Esophagus muscularis mucosa (tissue), 4 donors: ENCODE results near the gene ESR2. TPM values are rescaled to one million over a fixed set of nuclear protein-coding genes. Genes with fewer than 3 reads are reported as not detected.

Experiments used
- DNase-seq: peaks from one replicate; pipeline ENCODE4 v3.0.0-alpha.2; 2017; ENCODE audit errors: extremely low spot score
- H3K27ac ChIP-seq, 4 donors: fragments of 200-600 bp; sonication (generic); replicated peaks in 1 of 4; 1 replicate in 3 of 4; 2 replicates in 1 of 4; pipeline ENCODE4 v1.5.1; 2016 to 2019; ENCODE audit warnings: mild to moderate bottlenecking in 1 of 4
- H3K27me3 ChIP-seq, 4 donors: fragments of 200-600 bp; sonication (generic); one replicate each; pipeline versions ENCODE4 v1.5.1 to v1.6.0; 2016 to 2019
- H3K36me3 ChIP-seq, 4 donors: fragments of 200-600 bp; sonication (generic); one replicate each; pipeline ENCODE4 v1.5.1; 2016 to 2019
- H3K4me1 ChIP-seq, 4 donors: fragments of 200-600 bp; sonication (generic); one replicate each; pipeline ENCODE4 v1.5.1; 2016 to 2019
- H3K4me3 ChIP-seq, 4 donors: fragments of 200-600 bp; sonication (generic); 1 replicate in 2 of 4; 2 replicates in 2 of 4; pipeline ENCODE4 v1.5.1; 2016 to 2019; ENCODE audit warnings: mild to moderate bottlenecking in 4 of 4, moderate library complexity in 1 of 4
- H3K9me3 ChIP-seq, 4 donors: fragments of 200-600 bp; sonication (generic); 1 replicate in 3 of 4; 2 replicates in 1 of 4; pipeline ENCODE4 v1.5.1; 2016 to 2019
- EP300 ChIP-seq: sonication (generic); formaldehyde crosslinking; IDR thresholded peaks from one replicate; pipeline ENCODE4 v1.6.1; 2017; ENCODE audit warnings: antibody characterized with exemption
- POLR2A ChIP-seq: fragments of 450-650 bp; IDR thresholded peaks from one replicate; pipeline ENCODE4 v1.6.1; 2017; ENCODE audit warnings: antibody characterized with exemption, moderate library complexity, mild to moderate bottlenecking, low read depth
- POLR2AphosphoS5 ChIP-seq, 2 donors: sonication (generic); formaldehyde crosslinking; IDR thresholded peaks; one replicate each; pipeline ENCODE4 v1.6.1; 2017; ENCODE audit warnings: antibody characterized with exemption in 2 of 2
- WGBS: methylation state at CpG from one replicate; pipeline ENCODE4 v1.1.5; 2018; 5-methylcytosine and 5-hydroxymethylcytosine counted together
- intact Hi-C: fragments of 100-400 bp; cut with DNase I; formaldehyde crosslinking; loops from one replicate; pipeline ENCODE4 v1.15.1; 2023
- total RNA-seq, 4 donors: library from RNA; depleted of rRNA; stranded (reverse); fragments of >200 nt; gene quantifications; one replicate each; pipeline versions ENCODE4 v1.1.0 to v1.2.1, GENCODE V29; 2016
- TF ChIP-seq, protein P1 (sequence below), 3 experiments: fragments of 200-600 bp in 2 of 3; fragments of 450-650 bp in 1 of 3; sonication (generic) in 2 of 3; IDR thresholded peaks; one replicate each; pipeline ENCODE4 v1.5.1; 2017 to 2019; ENCODE audit warnings: antibody characterized with exemption in 3 of 3, mild to moderate bottlenecking in 2 of 3, moderate library complexity in 1 of 3

Gene ESR2
- total RNA-seq, 4 donors from 2014 or later: 0.29 to 0.83 (median 0.42) TPM; not detected in 1

GRCh38 chr14:64200170-64200569 is 94.0 kb downstream of the ESR2 start:
- TF ChIP-seq, protein P1, sequence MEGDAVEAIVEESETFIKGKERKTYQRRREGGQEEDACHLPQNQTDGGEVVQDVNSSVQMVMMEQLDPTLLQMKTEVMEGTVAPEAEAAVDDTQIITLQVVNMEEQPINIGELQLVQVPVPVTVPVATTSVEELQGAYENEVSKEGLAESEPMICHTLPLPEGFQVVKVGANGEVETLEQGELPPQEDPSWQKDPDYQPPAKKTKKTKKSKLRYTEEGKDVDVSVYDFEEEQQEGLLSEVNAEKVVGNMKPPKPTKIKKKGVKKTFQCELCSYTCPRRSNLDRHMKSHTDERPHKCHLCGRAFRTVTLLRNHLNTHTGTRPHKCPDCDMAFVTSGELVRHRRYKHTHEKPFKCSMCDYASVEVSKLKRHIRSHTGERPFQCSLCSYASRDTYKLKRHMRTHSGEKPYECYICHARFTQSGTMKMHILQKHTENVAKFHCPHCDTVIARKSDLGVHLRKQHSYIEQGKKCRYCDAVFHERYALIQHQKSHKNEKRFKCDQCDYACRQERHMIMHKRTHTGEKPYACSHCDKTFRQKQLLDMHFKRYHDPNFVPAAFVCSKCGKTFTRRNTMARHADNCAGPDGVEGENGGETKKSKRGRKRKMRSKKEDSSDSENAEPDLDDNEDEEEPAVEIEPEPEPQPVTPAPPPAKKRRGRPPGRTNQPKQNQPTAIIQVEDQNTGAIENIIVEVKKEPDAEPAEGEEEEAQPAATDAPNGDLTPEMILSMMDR (IDR thresholded peaks at IDR 0.05): no peak
- no peak for TF ChIP-seq EP300
- TF ChIP-seq POLR2AphosphoS5 (IDR thresholded peaks at IDR 0.05): no peak
- TF ChIP-seq POLR2A: no peak
- WGBS: 81% methylated on average over 4 of the region's 4 CpGs
- H3K27me3 ChIP-seq: no peaks in the 10 kb centered on the region

GRCh38 chr14:64198486-64198885 is 95.7 kb downstream of the ESR2 start:
- Histone ChIP-seq H3K27me3 (no peaks in the 10 kb centered on the region), H3K4me3 (no peak overlapping the region), H3K27ac (no peak overlapping the region), H3K9me3 (no peaks in the 10 kb centered on the region), H3K36me3 (peaks cover 0 to 15% (median 4%) of the 10 kb centered on the region in 4 donors), H3K4me1 (peaks cover 13 to 27% (median 16%) of the 10 kb centered on the region in 4 donors)
- DNase-seq: no peak
- TF ChIP-seq POLR2A (no peak), EP300 (no peak), POLR2AphosphoS5 (IDR thresholded peaks at IDR 0.05) (no peak)
- TF ChIP-seq, protein P1 (IDR thresholded peaks at IDR 0.05): no peak
- intact Hi-C loops: no loop called here
- 96% methylated on average over 3 of the region's 3 CpGs for WGBS

More at GRCh38 chr14:64200170-64200569, 94.0 kb downstream of the ESR2 start:
- H3K4me3 ChIP-seq: no peak overlapping the region
- intact Hi-C loops: no loop called here
- peaks cover 11 to 27% (median 14%) of the 10 kb centered on the region in 4 donors for H3K4me1 ChIP-seq
- no peak for DNase-seq
- H3K9me3 ChIP-seq: no peaks in the 10 kb centered on the region
- peak overlapping the region in 1 of 4 donors; percentile 16 for H3K27ac ChIP-seq
- peaks cover 0 to 15% (median 5%) of the 10 kb centered on the region in 4 donors for H3K36me3 ChIP-seq

DNA sequence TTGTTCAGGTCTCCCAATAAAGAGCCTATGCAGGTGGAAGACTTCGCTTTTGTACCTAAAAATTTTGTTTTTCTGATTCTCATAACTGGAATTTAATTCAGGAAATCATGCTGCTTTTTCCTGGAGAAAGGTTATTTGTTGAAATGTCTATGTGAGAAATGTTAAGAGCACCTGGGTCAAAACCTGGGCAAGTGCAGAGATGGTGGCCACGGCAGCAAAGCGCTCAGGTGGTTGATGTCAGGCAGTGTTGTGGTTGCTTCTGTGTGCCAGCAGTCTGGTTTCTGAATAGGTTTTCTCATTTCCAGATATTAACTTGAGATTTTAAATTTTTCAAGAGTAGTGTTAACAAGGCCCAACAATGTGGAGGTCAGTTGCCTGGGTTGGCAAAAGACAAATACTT is 96.2 kb downstream of the ESR2 start:
- TF ChIP-seq POLR2A (no peak), POLR2AphosphoS5 (IDR thresholded peaks at IDR 0.05) (no peak), EP300 (no peak)
- TF ChIP-seq, protein P1 (IDR thresholded peaks at IDR 0.05): no peak
- Histone ChIP-seq H3K4me1 (peaks cover 13 to 27% (median 16%) of the 10 kb centered on the region in 4 donors), H3K27me3 (no peaks in the 10 kb centered on the region), H3K9me3 (no peaks in the 10 kb centered on the region), H3K27ac (no peak overlapping the region), H3K4me3 (no peak overlapping the region), H3K36me3 (peaks cover 0 to 11% (median under 1%) of the 10 kb centered on the region in 4 donors)
- intact Hi-C loops: no loop called here
- 100% methylated on average over 3 of the region's 3 CpGs for WGBS
- DNase-seq: no peak

GRCh38 chr14:64196814-64197411 is 97.3 kb downstream of the ESR2 start:
- H3K27ac ChIP-seq: peak overlapping the region in 2 of 4 donors; percentile 12 to 25
- H3K4me1 ChIP-seq: peaks cover 13 to 27% (median 16%) of the 10 kb centered on the region in 4 donors
- H3K4me3 ChIP-seq: peak overlapping the region; percentile 36 to 47 (median 42)
- H3K27me3 ChIP-seq: no peaks in the 10 kb centered on the region
- peaks cover 0 to 15% (median 0%) of the 10 kb centered on the region in 4 donors for H3K36me3 ChIP-seq
- no peak for TF ChIP-seq POLR2A
- TF ChIP-seq EP300: no peak
- TF ChIP-seq POLR2AphosphoS5 (IDR thresholded peaks at IDR 0.05): no peak
- no peak for DNase-seq
- H3K9me3 ChIP-seq: no peaks in the 10 kb centered on the region
- WGBS: 10% methylated on average over 18 of the region's 20 CpGs
- intact Hi-C loops: no loop called here

GRCh38 chr14:64196056-64196455 is 98.1 kb downstream of the ESR2 start:
- DNase-seq: no peak
- Histone ChIP-seq H3K27ac (no peak overlapping the region), H3K36me3 (peaks cover 0 to 20% (median 4%) of the 10 kb centered on the region in 4 donors), H3K27me3 (no peaks in the 10 kb centered on the region), H3K4me1 (peaks cover 13 to 27% (median 16%) of the 10 kb centered on the region in 4 donors), H3K9me3 (no peaks in the 10 kb centered on the region), H3K4me3 (no peak overlapping the region)
- TF ChIP-seq POLR2A: no peak
- no peak for TF ChIP-seq POLR2AphosphoS5 (IDR thresholded peaks at IDR 0.05)
- TF ChIP-seq EP300: no peak
- TF ChIP-seq, protein P1 (IDR thresholded peaks at IDR 0.05): no peak
- WGBS: 87% methylated on average over 5 of the region's 5 CpGs
- intact Hi-C loops: no loop called here
